Uterus (tissue), 2 donors: ENCODE data around the gene COL5A1.

ENCODE experiments used
- POLR2A ChIP-seq, 2 donors: fragments of 450-650 bp; IDR thresholded peaks; one replicate each; pipeline ENCODE4 v1.6.1; 2016; ENCODE audit warnings: antibody characterized with exemption in 2 of 2, mild to moderate bottlenecking in 1 of 2, moderate library complexity in 1 of 2
- TF ChIP-seq, protein P1 (sequence below), 4 experiments: fragments of 200-600 bp in 2 of 4; fragments of 450-650 bp in 2 of 4; sonication (generic) in 2 of 4; IDR thresholded peaks; one replicate each; pipeline ENCODE4 v1.5.1; 2016 to 2019; ENCODE audit warnings: antibody characterized with exemption in 4 of 4, mild to moderate bottlenecking in 2 of 4, moderate library complexity in 1 of 4

DNA sequence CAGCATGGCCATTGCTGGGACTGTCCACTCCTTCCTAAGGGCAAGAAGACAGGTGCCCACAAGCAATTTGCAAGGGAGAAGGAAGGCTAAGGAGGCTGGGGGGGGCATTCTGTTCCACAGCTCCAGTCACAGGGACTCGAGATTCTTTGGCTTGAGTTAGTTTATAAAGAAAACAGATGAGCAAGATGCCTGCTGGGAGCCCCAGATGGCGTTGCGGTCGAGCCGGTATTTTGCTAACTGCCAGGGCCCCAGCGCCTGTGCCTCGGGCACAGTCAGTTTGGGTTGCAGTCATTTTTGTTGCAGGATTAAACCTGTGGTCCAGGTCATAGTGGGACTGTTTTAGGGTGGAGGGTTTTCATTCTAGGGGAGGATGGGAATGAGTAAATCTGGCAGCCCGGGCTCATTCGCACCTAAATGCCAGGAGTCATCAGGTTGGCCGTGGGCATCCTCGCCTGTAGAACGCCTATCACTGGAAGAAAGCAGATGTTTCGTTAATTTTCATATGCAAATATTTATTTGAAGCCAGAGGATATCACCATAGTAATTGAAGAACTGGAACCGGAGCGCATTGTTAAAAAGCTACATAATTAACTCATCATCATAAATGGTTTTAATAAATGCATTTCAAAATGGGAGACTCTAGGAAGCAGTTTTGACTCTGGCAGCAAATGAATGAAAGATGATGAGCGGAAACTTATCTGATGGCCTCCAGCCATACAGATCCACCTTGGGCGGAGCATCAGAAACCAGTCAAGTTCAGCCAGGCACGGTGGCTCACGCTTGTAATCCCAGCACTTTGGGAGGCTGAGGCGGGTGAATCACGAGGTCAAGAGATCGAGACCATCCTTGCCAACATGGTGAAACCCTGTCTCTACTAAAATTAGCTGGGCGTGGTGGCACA is 151.9 kb downstream of the COL5A1 start:
- TF ChIP-seq, protein P1, sequence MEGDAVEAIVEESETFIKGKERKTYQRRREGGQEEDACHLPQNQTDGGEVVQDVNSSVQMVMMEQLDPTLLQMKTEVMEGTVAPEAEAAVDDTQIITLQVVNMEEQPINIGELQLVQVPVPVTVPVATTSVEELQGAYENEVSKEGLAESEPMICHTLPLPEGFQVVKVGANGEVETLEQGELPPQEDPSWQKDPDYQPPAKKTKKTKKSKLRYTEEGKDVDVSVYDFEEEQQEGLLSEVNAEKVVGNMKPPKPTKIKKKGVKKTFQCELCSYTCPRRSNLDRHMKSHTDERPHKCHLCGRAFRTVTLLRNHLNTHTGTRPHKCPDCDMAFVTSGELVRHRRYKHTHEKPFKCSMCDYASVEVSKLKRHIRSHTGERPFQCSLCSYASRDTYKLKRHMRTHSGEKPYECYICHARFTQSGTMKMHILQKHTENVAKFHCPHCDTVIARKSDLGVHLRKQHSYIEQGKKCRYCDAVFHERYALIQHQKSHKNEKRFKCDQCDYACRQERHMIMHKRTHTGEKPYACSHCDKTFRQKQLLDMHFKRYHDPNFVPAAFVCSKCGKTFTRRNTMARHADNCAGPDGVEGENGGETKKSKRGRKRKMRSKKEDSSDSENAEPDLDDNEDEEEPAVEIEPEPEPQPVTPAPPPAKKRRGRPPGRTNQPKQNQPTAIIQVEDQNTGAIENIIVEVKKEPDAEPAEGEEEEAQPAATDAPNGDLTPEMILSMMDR (IDR thresholded peaks at IDR 0.05), result no peak
- no peak for TF ChIP-seq POLR2A (IDR thresholded peaks at IDR 0.05)
